Mammary microvascular endothelial cell (primary cell): ENCODE measurements around the gene BTBD19. TPM values are rescaled to one million over a fixed set of nuclear protein-coding genes. Genes with fewer than 3 reads are reported as not detected.

Experiments
- total RNA-seq: library from RNA; depleted of rRNA; stranded (reverse); fragments of >200 nt; gene quantifications from 2 replicates; pipeline ENCODE4 v1.2.3, GENCODE V29; 2015

BTBD19 gene, protein sequence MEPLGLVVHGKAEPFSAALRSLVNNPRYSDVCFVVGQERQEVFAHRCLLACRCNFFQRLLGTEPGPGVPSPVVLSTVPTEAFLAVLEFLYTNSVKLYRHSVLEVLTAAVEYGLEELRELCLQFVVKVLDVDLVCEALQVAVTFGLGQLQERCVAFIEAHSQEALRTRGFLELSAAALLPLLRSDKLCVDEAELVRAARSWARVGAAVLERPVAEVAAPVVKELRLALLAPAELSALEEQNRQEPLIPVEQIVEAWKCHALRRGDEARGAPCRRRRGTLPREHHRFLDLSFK
- total RNA-seq: 4.6 and 5.9 TPM in 2 replicates

GRCh38 chr1:44808063-44808937, at the start of gene BTBD19:
Gene BTBD19 (plus strand): TSS chr1:44808523. CDS start chr1:44808821, 298 bp downstream.

GRCh38 chr1:44775078-44775929, 33.0 kb upstream of the BTBD19 start, which contains the start of gene RPS8:
Gene RPS8 (plus strand): TSS chr1:44775540. CDS start chr1:44775597, 57 bp downstream.

DNA sequence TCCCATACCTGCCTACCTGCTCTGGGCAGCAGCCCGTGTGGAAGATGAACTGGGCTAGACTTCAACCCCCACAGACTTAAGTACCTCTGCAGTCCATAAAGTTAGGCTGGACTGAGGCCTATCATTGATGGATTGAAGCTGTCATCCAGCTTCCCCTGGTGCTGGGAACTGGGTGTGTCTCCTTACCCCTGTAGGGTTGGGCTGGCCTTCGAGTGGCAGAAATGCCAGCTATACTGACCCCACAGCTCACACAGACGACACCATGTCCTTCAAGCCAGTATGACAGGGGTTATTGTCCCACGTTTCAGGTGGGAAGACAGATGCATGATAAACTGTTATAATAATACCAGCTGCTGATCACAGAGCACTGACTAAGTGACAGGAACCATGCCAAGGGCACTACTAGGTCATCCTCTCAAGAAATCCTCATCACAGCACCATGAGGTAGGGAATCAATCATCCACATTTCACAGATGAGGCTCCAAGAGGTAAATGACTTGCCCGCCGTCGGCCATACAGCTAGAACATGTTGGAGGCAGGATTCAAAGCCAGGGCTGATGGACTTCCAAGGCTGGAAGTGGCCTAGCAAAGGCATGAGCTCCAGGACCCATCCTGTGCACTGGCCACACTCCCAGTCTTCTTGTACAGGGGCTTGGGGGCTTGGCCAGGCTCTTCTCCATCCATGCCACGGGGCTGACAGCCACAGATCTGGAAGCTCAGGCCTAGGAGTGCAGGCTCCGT, 20.0 kb upstream of the BTBD19 start, which contains the start of gene BEST4:
TSS of gene BEST4 (minus strand) at position 51 of the 741 bp plus-strand sequence. CDS start 465 bp downstream, outside the sequence.

GRCh38 chr1:44799770-44800584, 8.3 kb upstream of the BTBD19 start, which contains the start of gene PLK3:
Gene PLK3 (plus strand): TSS chr1:44800377. CDS start chr1:44800464, 87 bp downstream.

DNA sequence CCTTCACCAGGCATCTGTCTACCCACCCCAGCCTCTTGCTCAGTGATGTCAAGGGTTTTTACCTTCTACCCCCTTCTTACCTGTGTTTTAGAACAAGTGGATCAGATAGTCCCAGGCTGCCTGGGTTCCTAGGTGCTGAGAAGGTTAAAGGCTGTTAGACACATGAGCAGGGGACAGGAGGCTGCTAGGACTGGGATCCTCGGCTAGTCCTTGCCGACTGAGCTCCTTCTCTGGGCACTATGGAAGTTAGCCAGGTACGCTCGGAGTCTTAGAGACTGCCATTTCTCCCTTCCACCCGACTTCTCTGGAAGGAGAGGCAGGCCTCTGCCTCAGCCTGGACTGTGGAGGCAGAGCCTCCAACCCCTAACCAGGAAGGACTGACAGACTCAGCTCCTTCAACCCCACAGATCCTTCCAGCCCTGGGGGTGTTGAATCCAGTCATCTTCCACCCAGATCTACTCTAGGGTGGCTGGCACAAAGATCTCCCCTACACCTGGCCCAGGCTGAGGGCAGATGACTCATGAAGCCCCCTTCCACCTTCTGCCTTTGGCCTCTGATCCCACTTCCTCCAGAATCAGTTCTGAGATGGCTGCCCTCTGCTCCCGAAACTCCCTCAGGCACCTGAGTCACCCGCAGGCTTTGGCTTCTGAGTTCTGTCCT, 1.5 kb upstream of the BTBD19 start, which contains the start of gene DYNLT4:
TSS of gene DYNLT4 (minus strand) at position 648 of the 660 bp plus-strand sequence. CDS start 683 bp downstream, outside the sequence.

DNA sequence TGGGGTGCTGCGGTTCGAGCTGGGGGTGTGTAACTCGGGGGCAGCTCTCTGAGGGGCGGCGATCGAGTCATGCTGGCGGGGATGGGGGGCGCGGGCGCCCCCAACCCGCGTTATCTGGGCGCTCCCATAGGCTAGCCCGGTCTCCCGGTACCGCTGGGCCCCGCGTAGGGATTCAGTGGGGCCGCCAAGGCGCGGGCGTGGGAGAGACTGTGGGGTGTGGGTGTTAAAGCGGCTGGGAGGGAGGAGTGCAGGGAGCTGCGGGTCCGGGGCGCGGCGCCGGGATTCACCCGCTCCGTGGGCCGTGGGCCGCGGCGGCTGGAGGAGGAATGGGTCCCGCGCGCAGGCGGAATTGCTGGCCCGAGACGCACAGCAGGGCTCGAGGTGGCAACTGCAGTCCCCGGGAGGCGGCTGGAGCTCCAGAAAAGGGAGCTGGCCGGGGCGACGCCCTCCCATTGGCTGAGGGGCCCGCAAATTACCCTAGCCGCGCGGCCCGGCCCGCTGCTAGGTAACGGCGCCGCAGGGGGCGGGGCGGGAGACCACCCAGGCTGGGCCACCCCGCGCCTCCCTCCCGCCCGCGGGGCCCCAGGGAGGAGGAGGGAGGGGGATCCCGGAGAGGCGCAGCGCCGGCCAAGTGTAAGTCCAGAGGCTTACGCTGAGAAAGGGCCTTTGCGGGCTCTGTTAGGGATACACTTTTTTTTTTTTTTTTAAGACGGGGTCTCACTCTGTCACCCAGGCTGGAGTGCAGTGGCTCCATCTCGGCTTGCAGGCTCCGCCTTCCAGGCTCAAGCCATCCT, 34.7 kb downstream of the BTBD19 start, which contains the start of gene PTCH2:
TSS of gene PTCH2 (minus strand) at position 392 of the 794 bp plus-strand sequence. CDS start at position 71, 321 bp downstream.

Other genes starting within 250 kb of the BTBD19 start
- gene TMEM53, start 134.0 kb upstream of the BTBD19 start, total RNA-seq: 4.8 and 6.6 TPM in 2 replicates
- not detected in 2 replicates for gene ARMH1, start 133.8 kb upstream of the BTBD19 start, total RNA-seq
- gene RNU5D-1, start 77.4 kb upstream of the BTBD19 start, total RNA-seq: not detected in 2 replicates
- gene KIF2C, start 68.7 kb upstream of the BTBD19 start, total RNA-seq: 40.8 and 41.4 TPM in 2 replicates
- gene RPS8, start 33.0 kb upstream of the BTBD19 start, total RNA-seq: 2,549 and 2,678 TPM in 2 replicates
- gene BEST4, start 20.4 kb upstream of the BTBD19 start, total RNA-seq: not detected in 2 replicates
- 45.6 and 50.8 TPM in 2 replicates for gene PLK3, start 8.1 kb upstream of the BTBD19 start, total RNA-seq
- not detected in 2 replicates for gene DYNLT4, start 1.2 kb upstream of the BTBD19 start, total RNA-seq
- gene PTCH2, start 34.7 kb downstream of the BTBD19 start, total RNA-seq: 0.13 and 0.20 TPM in 2 replicates
- gene EIF2B3, start 178.1 kb downstream of the BTBD19 start, total RNA-seq: 34.1 and 40.8 TPM in 2 replicates
- 42.4 and 45.8 TPM in 2 replicates for gene HECTD3, start 202.8 kb downstream of the BTBD19 start, total RNA-seq
- 180 and 191 TPM in 2 replicates for gene UROD, start 203.7 kb downstream of the BTBD19 start, total RNA-seq